ENCODE data around the gene MICAL3.

MICAL3 gene

GRCh38 chr22:17828502-17829080 is 195.8 kb downstream of the MICAL3 start:
- no peak for DNase-seq

DNA sequence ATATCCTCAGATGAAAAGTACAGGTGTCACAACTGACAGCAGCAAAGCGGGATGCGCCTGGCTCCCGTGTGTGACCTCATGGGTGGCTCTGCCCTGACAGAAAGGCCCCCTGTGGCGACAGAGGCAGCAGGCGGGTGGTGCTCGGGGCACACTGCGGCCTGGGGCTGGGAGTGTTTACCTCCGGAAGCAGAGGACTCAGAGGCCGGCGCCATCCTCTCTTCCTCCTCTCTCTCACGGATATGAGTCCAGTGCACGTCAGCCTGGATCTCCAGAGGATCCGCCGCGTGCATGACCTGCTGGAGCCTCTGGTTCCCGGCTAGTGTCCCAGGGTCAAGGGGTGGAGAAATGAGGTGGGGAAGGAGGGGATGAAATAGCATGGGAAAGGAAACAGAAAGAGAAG is 196.9 kb downstream of the MICAL3 start:
- DNase-seq, result no peak

GRCh38 chr22:17825876-17826550 is 198.3 kb downstream of the MICAL3 start:
- no peak for DNase-seq

GRCh38 chr22:17824457-17824856 is 199.9 kb downstream of the MICAL3 start:
- DNase-seq, result no peak

DNA sequence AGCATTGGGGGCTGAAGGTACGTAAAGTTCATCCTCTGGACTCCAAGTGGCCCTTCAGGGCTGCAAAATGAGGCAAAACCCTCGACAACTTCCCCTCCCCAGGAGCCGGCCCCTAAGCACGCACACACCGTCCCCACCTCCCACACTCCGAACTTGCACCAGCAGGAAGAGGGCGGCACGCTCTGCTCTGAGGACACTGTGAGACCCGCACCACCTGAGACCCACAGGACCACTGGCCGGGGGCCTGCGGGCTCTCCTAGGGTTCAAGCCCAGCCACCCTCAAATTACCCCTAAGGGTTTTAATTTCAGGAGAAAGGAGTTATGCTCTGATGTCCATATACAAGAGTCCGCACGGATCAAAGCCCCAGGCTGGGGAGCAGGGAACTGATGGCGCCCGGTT is 200.4 kb downstream of the MICAL3 start:
- no peak for DNase-seq

DNA sequence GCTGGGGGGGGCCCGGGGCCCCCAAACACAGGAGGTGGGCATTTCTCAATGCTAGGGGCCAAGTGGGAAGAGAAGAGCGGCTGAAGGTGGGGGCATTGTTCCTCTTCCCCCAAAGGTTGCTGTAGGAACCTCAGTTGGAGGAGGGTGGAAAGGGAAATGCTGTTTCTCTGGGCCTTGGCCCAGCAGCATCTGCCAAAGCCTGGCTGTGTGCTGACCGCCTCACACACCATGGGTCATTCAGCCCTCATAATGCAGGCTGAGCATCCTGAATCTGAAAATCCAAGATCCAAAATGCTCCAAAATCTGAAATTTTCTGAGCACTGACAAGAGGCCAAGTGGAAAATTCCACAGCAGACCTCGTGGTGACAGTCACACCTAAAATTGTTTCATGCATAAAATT is 201.1 kb downstream of the MICAL3 start:
- DNase-seq, result no peak

DNA sequence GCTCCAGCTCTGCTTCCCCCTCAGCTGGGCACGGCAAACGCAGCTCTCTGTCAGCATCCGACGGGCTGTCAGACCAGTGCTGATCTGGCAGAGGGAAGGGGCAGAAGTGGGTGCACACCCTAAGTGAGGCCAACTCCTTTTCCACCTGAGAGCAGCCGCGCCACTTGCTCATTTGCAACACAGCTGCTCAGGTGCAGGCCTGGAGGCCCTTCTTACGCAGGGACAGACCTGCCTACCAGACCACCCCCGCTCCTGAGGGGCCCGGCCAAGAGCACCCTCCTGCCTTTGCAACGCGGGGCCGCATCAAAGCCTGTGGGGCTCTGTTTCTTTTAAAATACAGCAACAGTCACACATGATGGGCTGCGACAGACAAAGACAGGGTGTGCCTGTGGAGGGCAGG is 202.3 kb downstream of the MICAL3 start:
- no peak for DNase-seq

DNA sequence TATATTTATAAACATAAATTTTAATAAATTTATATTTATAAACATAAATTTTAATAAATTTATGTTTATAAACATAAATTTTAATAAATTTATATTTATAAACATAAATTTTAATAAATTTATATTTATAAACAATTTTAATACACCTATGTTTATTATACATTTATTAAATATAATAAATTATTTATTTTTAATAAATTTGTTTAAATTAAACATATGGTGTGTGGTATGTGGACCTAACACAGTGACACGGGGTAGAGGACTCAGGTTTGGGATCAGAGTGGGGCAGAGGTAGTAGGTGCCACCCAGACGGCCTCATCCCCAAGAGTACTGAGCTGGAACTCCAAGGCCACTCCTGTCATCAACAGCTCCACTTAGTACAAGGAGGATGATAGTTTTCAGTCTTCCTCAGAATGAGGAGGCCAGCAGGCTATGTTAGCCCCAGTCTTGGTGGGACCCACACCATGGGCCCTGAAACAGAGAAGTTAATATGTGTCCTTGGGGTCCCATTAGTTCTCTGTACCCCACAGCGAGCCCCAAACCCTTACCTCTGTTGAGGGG is 203.4 kb downstream of the MICAL3 start:
- DNase-seq, result no peak

GRCh38 chr22:17818649-17819048 is 205.7 kb downstream of the MICAL3 start:
- no peak for DNase-seq

- no peak for DNase-seq
Observed at GRCh38 chr22:17818180-17818579, 206.2 kb downstream of the MICAL3 start.

DNA sequence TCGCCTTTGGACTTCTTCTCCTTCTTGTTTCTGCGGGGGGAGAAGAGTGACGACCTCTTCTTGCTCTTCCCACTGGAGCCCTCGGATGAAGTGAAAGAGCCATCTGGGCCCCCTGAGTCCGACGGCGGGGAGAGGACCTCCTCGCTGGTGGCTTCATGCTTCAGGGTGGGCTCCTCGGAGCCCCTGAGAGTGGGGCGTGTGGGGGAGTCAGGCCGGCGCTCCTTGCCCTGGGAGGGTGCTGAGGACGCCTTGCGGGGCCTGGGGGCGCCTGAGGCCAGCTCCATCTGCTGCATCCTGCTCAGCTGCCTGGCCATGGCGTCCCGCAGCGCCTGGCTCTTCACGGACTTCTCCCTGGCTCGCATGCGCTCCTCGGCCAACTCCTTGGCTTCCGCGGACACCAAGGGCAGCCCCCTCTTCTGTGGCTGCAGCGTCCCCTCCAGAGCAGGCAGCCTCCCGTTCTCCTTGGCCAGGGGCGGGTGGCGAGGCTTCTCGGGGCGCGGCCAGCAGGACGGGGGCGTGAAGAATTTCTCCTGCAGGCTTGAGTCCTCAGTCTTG is 206.8 kb downstream of the MICAL3 start:
- no peak for DNase-seq

- DNase-seq, result no peak
Observed at GRCh38 chr22:17817079-17817478, 207.3 kb downstream of the MICAL3 start.

DNA sequence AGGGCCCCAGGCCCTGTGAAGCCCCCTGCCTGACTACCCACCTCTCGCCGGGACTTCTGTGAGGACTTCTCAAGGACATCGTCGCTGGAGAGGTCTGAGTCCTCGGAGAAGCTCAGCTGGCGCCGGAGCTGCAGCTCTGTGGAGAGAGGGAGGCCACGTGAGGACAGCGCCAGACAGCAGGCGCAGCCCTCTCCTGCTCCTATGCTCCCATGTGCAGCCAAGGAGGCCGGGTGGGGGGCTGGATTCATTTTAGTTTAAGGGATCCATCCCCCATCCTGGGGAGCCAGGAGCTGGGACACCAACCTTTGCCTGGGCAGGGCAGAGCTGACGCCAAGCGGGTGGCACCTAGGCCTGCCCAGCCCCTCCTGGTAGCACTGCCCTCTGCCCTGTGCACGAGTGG is 207.7 kb downstream of the MICAL3 start:
- DNase-seq, result no peak

GRCh38 chr22:17815703-17816254 is 208.6 kb downstream of the MICAL3 start:
- no peak for DNase-seq

GRCh38 chr22:17814830-17815229 is 209.5 kb downstream of the MICAL3 start:
- DNase-seq, result no peak

DNA sequence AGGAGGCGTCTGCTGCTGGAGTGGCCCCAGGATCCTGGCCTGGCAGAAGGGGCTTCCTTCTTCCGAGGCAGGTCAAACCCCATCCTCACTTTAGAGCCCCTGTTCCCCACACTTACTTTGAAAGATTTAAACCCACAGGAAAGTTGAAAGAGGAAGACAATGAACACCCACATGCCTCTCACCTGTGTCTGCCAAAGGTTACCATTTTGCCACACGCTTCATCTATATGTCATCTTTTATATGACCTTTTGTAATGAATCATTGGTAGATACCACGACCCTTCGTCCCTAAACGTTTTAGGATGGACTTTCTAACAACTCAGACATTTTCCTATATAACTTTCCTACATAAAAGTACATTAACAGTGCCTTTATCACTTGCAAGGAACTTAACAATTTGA is 210.3 kb downstream of the MICAL3 start:
- no peak for DNase-seq

- DNase-seq, result no peak
Observed at GRCh38 chr22:17811119-17811518, 213.2 kb downstream of the MICAL3 start.

DNA sequence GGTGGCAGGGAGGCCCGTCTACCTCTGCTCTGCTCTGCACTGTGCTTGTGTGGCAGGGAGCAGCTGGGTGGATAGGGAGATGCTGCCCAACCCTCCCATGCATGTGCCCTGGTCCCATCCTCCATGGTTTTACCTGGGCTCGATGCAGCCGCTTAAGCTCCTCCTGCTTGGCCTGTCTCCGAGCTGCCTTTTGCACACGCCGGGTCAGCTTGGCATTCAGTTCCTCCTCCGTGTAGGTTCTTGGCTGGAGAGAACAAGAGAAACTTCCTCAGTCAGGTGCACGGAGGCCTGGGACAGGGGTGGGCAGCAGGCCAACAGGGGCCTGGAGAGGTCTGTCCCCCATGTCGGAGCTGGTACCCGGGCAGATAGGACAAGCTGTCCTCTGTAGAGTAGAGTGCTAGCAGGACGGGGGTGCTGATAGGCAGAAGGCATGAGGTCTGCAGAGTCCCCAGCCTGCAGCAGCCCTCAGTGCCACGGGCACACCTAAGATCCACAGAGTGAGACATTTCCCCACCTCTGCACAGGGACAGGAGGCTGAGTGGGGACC is 213.7 kb downstream of the MICAL3 start:
- DNase-seq, result no peak

DNA sequence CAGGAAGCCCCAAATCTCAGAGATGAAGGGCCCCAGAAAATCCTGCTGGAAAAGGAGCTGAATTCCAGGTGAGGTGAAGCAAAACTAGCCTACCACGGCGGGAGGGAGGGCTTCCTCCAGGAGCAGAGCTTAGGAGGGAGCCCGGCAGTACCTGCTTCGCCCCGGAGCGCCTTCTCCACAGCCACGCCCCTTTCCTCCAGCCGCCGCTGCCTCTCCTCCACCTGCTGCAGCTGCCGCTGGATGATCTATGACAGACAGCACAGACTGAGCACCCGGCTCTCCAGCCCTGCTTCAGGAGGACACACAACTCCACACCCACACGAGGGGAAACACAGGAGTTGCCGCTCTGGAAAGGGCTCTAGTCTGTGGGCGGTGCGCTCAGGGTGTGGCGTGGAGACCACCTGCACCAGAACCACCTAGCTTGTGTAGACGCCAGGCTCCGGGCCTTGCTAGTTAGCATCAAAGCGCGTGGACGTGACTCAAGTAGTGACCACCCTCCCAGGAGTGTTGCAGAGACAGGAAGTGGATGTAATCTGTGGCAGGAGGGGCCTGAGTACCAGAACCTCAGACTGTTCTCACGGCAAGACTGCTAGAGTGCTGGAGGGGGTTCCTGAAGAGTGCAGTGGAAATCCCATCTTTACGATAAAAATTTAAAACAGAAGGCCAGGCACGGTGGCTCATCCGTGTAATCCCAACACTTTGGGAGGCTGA is 215.5 kb downstream of the MICAL3 start:
- no peak for DNase-seq

DNA sequence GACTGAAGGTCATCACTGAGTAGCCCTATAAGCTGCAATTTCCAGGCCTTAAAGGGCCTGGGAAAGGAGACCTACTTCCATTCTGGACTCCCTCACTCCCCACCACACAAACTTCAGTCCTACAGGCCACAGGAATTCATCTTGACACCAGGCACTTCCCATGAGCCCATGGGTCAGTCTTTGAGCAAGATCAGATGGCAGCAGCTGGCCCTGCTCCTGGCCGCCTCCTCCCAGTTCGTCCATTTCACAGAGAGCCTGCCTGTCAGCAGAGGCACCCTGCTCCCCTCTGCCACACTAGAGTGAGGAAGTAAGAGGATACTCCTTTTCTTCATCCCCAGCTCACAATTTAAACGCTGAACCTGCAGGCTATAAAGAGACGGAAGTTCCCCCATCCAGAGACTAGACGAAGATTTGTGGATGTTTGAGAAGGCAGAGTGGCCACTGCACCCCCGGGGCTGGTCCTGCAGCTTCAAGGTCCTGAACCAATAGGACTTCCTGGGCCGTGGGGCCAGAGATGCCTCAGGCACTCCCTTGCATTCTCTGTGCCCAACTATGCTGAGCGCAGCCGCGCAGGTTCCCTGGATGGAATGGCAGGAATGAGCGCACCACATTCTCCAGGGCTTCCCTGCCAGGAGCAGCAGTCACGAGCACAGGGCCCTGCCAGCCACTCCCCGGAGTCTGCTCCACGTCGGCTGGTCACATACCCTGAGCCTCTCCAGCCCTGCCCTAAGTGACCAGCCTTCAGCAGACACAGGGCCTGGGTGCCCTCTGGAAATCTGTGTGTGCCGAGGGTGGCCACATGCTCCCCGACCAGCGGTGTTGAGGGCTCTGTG is 216.6 kb downstream of the MICAL3 start:
- DNase-seq, result no peak

GRCh38 chr22:17807086-17807485 is 217.3 kb downstream of the MICAL3 start:
- DNase-seq, result no peak

- no peak for DNase-seq
Observed at GRCh38 chr22:17806437-17806836, 217.9 kb downstream of the MICAL3 start.

Data from eye (tissue), 1 donor.